ENCODE data around the gene MRPS10.

The MRPS10 gene

GRCh38 chr6:42217519-42218367 lies at the start of gene MRPS10:
MRPS10 (minus strand) TSS chr6:42217861; CDS start chr6:42217849, 12 bp downstream.
- H3K27ac ChIP-seq, result peak within 1 kb of the TSS; percentile 80
- peak; percentile 91 for DNase-seq (ENCODE audit: low spot score)
- POLR2A ChIA-PET (ENCODE audit: low non-redundant PET), result no interaction called here
- CTCF ChIA-PET, result interaction anchor here (0.7 kb wide), 1 partner anchor 330 kb away, joined by 4 read pairs; no protein-coding TSS in a partner anchor
- TF ChIP-seq CTCF (conservative IDR thresholded peaks at IDR 0.05; ENCODE audit: low read depth), result no peak

- ChIA-PET CTCF (no interaction called here), POLR2A (ENCODE audit: low non-redundant PET) (no interaction called here)
- no peak for TF ChIP-seq CTCF (conservative IDR thresholded peaks at IDR 0.05; ENCODE audit: low read depth)
- no peak for DNase-seq (ENCODE audit: low spot score)
- H3K27ac ChIP-seq, result no peak overlapping the region
Observed at GRCh38 chr6:42266538-42266937, 48.9 kb upstream of the MRPS10 start.

DNA sequence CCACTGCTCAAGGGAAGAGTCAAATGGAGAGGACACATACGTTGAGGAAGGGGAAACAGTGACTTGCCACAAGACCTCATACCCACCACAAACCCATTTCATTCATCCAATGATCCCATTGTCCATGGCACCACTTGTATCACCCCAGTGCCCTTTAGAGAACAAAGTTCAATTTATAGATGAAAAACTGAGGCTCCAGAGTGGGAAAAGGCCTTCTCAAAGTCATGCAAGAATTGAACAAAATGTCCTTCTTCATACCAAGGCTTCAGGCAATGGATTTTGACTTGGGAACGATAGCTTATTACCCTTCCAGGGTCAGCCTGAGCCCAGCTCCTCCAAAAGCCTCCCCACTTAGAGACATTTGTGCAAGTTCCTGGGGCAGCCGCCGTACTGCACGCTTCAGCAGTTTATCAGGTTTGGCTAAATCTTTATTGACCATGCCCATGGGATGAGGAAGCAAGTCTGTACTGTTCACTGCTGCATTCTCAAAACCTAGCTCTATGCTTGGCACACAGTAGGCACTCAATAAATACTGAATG lies 47.3 kb upstream of the MRPS10 start:
- ChIA-PET POLR2A (ENCODE audit: low non-redundant PET) (interaction anchor here (0.6 kb wide), 1 partner anchor 38 kb away, joined by 3 read pairs; no protein-coding TSS in a partner anchor), CTCF (interaction anchor here (0.7 to 0.8 kb wide), 2 partner anchors 267 to 283 kb away, joined by 3 to 4 read pairs; no protein-coding TSS in a partner anchor)
- no peak for TF ChIP-seq CTCF (conservative IDR thresholded peaks at IDR 0.05; ENCODE audit: low read depth)
- DNase-seq (ENCODE audit: low spot score), result no peak
- H3K27ac ChIP-seq, result peak overlapping the region; percentile 65

- ChIA-PET POLR2A (ENCODE audit: low non-redundant PET) (interaction anchor here (0.6 kb wide), 1 partner anchor 37 kb away, joined by 3 read pairs; no protein-coding TSS in a partner anchor), CTCF (interaction anchor here (0.6 to 0.8 kb wide), 3 partner anchors 267 to 284 kb away, joined by 3 to 4 read pairs (median 4); no protein-coding TSS in a partner anchor)
- H3K27ac ChIP-seq, result peak overlapping the region; percentile 65
- TF ChIP-seq CTCF (conservative IDR thresholded peaks at IDR 0.05; ENCODE audit: low read depth), result no peak
- DNase-seq (ENCODE audit: low spot score), result no peak
Observed at GRCh38 chr6:42264162-42264851, 46.6 kb upstream of the MRPS10 start.

GRCh38 chr6:42263165-42263728 lies 45.6 kb upstream of the MRPS10 start:
- ChIA-PET CTCF (interaction anchor here (0.6 to 0.7 kb wide), 2 partner anchors 96 to 285 kb away, joined by 3 to 4 read pairs; no protein-coding TSS in a partner anchor), POLR2A (ENCODE audit: low non-redundant PET) (no interaction called here)
- peak overlapping the region; percentile 17 for H3K27ac ChIP-seq
- no peak for DNase-seq (ENCODE audit: low spot score)
- no peak for TF ChIP-seq CTCF (conservative IDR thresholded peaks at IDR 0.05; ENCODE audit: low read depth)

DNA sequence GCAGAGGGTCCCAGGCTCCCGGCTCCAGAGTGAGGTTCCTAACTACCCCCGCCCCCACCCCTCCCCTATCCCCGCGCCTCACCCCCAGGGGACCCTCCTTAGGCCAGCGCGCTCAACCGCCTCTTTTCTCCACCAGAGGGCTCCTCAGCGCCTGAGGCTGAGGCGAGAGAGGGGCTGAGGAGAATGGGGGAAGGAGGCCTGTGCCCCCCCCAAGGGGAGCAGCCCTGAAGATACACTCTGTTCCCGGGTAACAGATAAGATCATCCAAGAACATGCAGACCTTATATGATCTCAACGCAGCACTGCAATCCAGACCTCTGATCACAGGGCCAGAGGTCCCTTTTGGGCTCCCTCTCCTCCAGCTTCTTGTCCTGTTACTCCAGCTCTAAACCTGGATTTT lies 43.3 kb upstream of the MRPS10 start:
- CTCF ChIA-PET, result interaction anchor here (0.6 to 1.4 kb wide), 8 partner anchors 8 to 287 kb away, joined by 3 to 6 read pairs (median 3); no protein-coding TSS in a partner anchor
- POLR2A ChIA-PET (ENCODE audit: low non-redundant PET), result no interaction called here
- no peak; the same call in 1 of the 2 replicates for TF ChIP-seq CTCF (conservative IDR thresholded peaks at IDR 0.05; ENCODE audit: low read depth)
- H3K27ac ChIP-seq, result peak overlapping the region; percentile 65
- no peak for DNase-seq (ENCODE audit: low spot score)

Data from RWPE1 (cell line).